Hepatocyte (in vitro differentiated cells): ENCODE results near the gene RASSF3. TPM values are rescaled to one million over a fixed set of nuclear protein-coding genes. Genes with fewer than 3 reads are reported as not detected.

Experiments
- DNase-seq: peaks from one replicate; pipeline ENCODE4 v3.0.0-alpha.2; 2016; ENCODE audit warnings: low spot score
- H2AFZ ChIP-seq: fragments of 200-600 bp; sonication (generic); 2 replicates; pipeline ENCODE4 v1.6.0; 2016; ENCODE audit warnings: antibody characterized with exemption, mild to moderate bottlenecking
- H3K27ac ChIP-seq: fragments of 200-600 bp; sonication (generic); 2 replicates; pipeline ENCODE4 v1.5.1; 2016; ENCODE audit warnings: mild to moderate bottlenecking
- H3K27me3 ChIP-seq: fragments of 200-600 bp; sonication (generic); 2 replicates; pipeline ENCODE4 v1.6.1; 2016
- H3K36me3 ChIP-seq: fragments of 200-600 bp; sonication (generic); replicated peaks from 2 replicates; pipeline ENCODE4 v1.5.1; 2016; ENCODE audit warnings: low read depth; ENCODE audit not compliant: insufficient read depth
- H3K4me1 ChIP-seq: fragments of 200-600 bp; sonication (generic); 2 replicates; pipeline ENCODE4 v1.5.1; 2016; ENCODE audit warnings: mild to moderate bottlenecking, moderate library complexity; ENCODE audit not compliant: insufficient read depth
- H3K4me2 ChIP-seq: fragments of 200-600 bp; sonication (generic); 2 replicates; pipeline ENCODE4 v1.6.0; 2016
- H3K4me3 ChIP-seq: fragments of 200-600 bp; sonication (generic); 2 replicates; pipeline ENCODE4 v1.5.1; 2016; ENCODE audit warnings: mild to moderate bottlenecking
- H3K79me2 ChIP-seq: fragments of 200-600 bp; sonication (generic); 2 replicates; pipeline ENCODE4 v1.6.0; 2017; ENCODE audit warnings: mild to moderate bottlenecking
- H3K9me2 ChIP-seq: fragments of 200-600 bp; sonication (generic); replicated peaks from 2 replicates; pipeline ENCODE4 v1.6.0; 2017; ENCODE audit warnings: mild to moderate bottlenecking; ENCODE audit not compliant: insufficient read depth
- H3K9me3 ChIP-seq: fragments of 200-600 bp; sonication (generic); 2 replicates; pipeline ENCODE4 v1.5.1; 2016; ENCODE audit warnings: low read depth, mild to moderate bottlenecking
- H4K20me1 ChIP-seq: fragments of 200-600 bp; sonication (generic); 2 replicates; pipeline ENCODE4 v1.6.0; 2016; ENCODE audit warnings: mild to moderate bottlenecking; ENCODE audit not compliant: insufficient read depth, poor library complexity, severe bottlenecking
- EZH2 ChIP-seq: fragments of 200-600 bp; sonication (generic); IDR thresholded peaks from 2 replicates; pipeline ENCODE4 v1.6.1; 2016; ENCODE audit warnings: antibody characterized with exemption, mild to moderate bottlenecking, borderline replicate concordance
- EZH2phosphoT487 ChIP-seq: fragments of 200-600 bp; sonication (generic); IDR thresholded peaks from one replicate; pipeline ENCODE4 v1.6.1; 2018; ENCODE audit warnings: antibody characterized with exemption, mild to moderate bottlenecking, low read depth, moderate library complexity; ENCODE audit not compliant: unreplicated experiment, severe bottlenecking
- WGBS: methylation state at CpG from one replicate; pipeline ENCODE4 v1.1.6; 2016; ENCODE audit warnings: low lambda C conversion rate; ENCODE audit errors: missing lambda C conversion rate; 5-methylcytosine and 5-hydroxymethylcytosine counted together
- polyA plus RNA-seq: library from polyadenylated mRNA; unstranded; fragments of >200 nt; fragmentation: Nextera tagmentation; extraction: Ambion mirVana; gene quantifications from 2 replicates; pipeline ENCODE4 v1.2.1, GENCODE V29; 2016
- total RNA-seq: library from RNA; depleted of rRNA; stranded (reverse); fragments of >200 nt; gene quantifications from 2 replicates; pipeline ENCODE4 v1.2.3, GENCODE V29; 2014
- TF ChIP-seq, protein P1 (sequence below): fragments of 200-600 bp; sonication (generic); IDR thresholded peaks from 2 replicates; pipeline ENCODE4 v1.5.1; 2016; ENCODE audit warnings: antibody characterized with exemption, mild to moderate bottlenecking; ENCODE audit not compliant: poor library complexity

Gene RASSF3
- total and polyA plus RNA-seq, 2 experiments from 2014 or later, result 7.8 to 22.3 TPM

DNA sequence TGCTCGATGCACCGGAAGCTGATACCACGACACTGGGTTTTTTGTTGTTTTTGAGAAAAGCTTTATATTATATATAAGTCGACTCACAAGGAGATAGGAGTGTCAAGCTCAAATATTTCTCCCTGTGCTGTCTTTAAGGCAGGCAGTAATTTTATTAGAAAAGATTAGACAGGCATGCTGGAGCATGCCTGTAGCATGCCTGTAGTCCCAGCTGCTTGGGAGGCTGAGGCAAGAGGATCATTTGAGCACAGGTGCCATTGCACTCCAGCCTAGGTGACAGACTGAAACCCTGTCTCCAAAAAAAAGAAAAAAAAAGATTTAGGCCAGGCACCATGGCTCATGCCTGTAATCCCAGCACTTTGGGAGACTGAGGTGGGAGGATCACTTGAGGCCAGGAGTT is 97.1 kb downstream of the RASSF3 start:
- no peak for DNase-seq
- Histone ChIP-seq H3K27ac (no peak overlapping the region), H3K9me2 (no peaks in the 10 kb centered on the region), H3K9me3 (no peaks in the 10 kb centered on the region), H3K4me2 (no peak overlapping the region), H2AFZ (no peak overlapping the region), H3K27me3 (no peaks in the 10 kb centered on the region), H3K79me2 (no peaks in the 10 kb centered on the region), H4K20me1 (no peaks in the 10 kb centered on the region), H3K36me3 (no peaks in the 10 kb centered on the region), H3K4me3 (no peak overlapping the region), H3K4me1 (no peaks in the 10 kb centered on the region)
- WGBS, result 79% methylated on average over 4 of the region's 4 CpGs
- TF ChIP-seq, protein P1, sequence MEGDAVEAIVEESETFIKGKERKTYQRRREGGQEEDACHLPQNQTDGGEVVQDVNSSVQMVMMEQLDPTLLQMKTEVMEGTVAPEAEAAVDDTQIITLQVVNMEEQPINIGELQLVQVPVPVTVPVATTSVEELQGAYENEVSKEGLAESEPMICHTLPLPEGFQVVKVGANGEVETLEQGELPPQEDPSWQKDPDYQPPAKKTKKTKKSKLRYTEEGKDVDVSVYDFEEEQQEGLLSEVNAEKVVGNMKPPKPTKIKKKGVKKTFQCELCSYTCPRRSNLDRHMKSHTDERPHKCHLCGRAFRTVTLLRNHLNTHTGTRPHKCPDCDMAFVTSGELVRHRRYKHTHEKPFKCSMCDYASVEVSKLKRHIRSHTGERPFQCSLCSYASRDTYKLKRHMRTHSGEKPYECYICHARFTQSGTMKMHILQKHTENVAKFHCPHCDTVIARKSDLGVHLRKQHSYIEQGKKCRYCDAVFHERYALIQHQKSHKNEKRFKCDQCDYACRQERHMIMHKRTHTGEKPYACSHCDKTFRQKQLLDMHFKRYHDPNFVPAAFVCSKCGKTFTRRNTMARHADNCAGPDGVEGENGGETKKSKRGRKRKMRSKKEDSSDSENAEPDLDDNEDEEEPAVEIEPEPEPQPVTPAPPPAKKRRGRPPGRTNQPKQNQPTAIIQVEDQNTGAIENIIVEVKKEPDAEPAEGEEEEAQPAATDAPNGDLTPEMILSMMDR, result no peak
- TF ChIP-seq EZH2phosphoT487, result no peak
- no peak for TF ChIP-seq EZH2

DNA sequence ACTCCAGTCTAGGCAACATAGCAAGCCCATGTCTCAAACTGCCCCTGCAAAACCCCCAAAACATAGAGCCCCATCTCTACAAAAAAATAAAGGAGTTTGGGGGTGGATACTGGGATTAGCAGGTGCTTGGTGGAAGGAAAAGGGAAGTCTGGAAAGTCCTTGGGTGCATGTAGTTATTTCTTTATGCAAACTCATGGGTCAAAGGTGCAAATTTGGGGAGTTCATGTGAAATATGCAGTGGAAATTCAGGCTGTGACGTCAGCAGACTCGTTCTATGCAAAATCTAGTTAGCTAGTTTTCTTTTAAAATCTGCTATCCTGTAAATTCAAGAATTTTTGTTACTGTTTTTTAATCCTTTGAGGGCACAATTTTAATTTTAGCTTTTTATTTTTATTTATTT is 97.6 kb downstream of the RASSF3 start:
- WGBS, result 99% methylated on average over 2 of the region's 2 CpGs
- no peaks in the 10 kb centered on the region for H3K4me1 ChIP-seq
- no peak for DNase-seq

DNA sequence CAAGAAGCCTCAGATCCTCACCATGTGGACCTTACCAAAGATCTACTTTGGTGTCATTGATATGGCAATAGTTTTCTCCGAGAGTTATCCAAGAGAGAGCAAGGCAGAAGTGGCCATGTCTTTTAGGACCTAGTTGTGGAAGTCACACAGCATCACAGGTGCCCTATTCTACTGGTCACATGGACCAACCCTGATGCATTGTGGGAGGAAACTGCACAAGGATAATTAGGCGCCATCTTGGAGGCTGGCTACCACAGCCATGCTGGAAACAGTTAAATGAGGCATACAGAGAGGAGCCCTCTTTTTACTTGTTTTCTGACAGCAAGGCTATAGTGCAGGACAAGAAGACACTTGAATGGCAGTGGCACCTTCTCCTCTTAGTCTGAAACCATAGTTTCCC is 99.1 kb downstream of the RASSF3 start:
- Histone ChIP-seq H4K20me1 (no peaks in the 10 kb centered on the region), H3K9me3 (no peaks in the 10 kb centered on the region), H2AFZ (no peak overlapping the region), H3K79me2 (no peaks in the 10 kb centered on the region), H3K27me3 (no peaks in the 10 kb centered on the region), H3K27ac (no peak overlapping the region), H3K9me2 (no peaks in the 10 kb centered on the region), H3K4me3 (no peak overlapping the region), H3K4me1 (no peaks in the 10 kb centered on the region), H3K4me2 (no peak overlapping the region), H3K36me3 (no peaks in the 10 kb centered on the region)
- TF ChIP-seq EZH2 (no peak), EZH2phosphoT487 (no peak)
- TF ChIP-seq, protein P1, result no peak
- no peak for DNase-seq
- WGBS, result 100% methylated on average over 2 of the region's 2 CpGs

More for the DNA sequence above, 97.6 kb downstream of the RASSF3 start:
- Histone ChIP-seq H3K4me2 (no peak overlapping the region), H3K36me3 (no peaks in the 10 kb centered on the region), H2AFZ (no peak overlapping the region), H3K79me2 (no peaks in the 10 kb centered on the region), H4K20me1 (no peaks in the 10 kb centered on the region), H3K9me2 (no peaks in the 10 kb centered on the region), H3K4me3 (no peak overlapping the region), H3K27ac (no peak overlapping the region), H3K9me3 (no peaks in the 10 kb centered on the region), H3K27me3 (no peaks in the 10 kb centered on the region)
- TF ChIP-seq, protein P1, result no peak
- TF ChIP-seq EZH2 (no peak), EZH2phosphoT487 (no peak)

DNA sequence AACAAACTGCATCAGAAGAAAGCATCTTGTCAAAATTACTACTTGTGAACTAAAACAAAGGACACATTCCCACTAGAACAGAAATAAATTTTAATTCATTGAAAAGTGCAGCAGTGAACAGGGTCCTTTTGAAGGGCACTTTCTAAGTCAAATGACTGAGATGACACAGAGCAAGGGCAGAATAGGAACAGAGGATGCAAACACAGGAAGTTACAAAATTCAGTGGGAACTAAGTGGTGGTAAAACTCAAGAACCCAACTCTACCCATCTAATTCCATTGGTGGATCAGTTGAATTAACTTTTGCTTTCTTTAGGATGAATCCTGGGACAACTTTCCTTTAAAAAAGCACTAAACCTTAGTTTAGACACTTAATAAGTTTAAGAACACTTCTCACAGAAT is 103.1 kb downstream of the RASSF3 start:
- no peaks in the 10 kb centered on the region for H3K27me3 ChIP-seq
- TF ChIP-seq EZH2, result no peak
- TF ChIP-seq EZH2phosphoT487, result no peak
- TF ChIP-seq, protein P1, result no peak
- H3K36me3 ChIP-seq, result no peaks in the 10 kb centered on the region
- H3K9me2 ChIP-seq, result no peaks in the 10 kb centered on the region
- H3K4me3 ChIP-seq, result no peak overlapping the region
- H4K20me1 ChIP-seq, result no peaks in the 10 kb centered on the region
- no peak overlapping the region for H3K27ac ChIP-seq
- no peaks in the 10 kb centered on the region for H3K79me2 ChIP-seq
- H3K4me1 ChIP-seq, result peaks cover 2% of the 10 kb centered on the region
- no peak overlapping the region for H3K4me2 ChIP-seq
- no peak for DNase-seq
- no peaks in the 10 kb centered on the region for H3K9me3 ChIP-seq
- no peak overlapping the region for H2AFZ ChIP-seq
